Islet precursor cell (in vitro differentiated cells): ENCODE data around the gene IRS1.
A peak's percentile ranks its signal among the peaks of the same experiment; 100 is the strongest.

Experiments used
- DNase-seq: peaks from one replicate; pipeline ENCODE4 v3.0.0-alpha.2; 2018

The IRS1 gene

DNA sequence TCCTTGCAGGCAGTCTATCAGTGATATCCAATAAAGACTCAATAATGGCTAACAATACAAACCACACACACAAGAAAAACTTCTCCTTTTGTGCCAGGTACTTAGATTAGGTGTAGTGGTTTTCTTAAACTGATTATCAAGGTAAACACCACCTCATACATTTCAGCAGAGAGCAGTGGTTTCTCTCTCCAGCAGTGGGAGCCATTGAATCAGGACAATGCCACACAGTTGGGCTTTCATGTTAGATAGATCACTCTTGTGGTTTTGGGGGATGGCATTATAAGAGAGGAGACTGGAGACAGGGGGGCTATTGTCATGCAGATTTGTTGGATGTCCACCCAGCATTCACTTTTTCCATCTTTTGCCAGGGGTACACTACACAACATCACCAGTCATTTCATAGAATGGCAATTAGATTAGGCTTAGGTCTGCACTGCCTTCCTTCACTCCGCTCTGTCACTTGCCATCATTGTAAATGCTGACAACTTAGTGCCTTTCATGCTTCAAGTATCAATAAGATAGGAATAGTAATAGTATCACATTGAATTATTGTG is 13.6 kb upstream of the IRS1 start:
- no peak for DNase-seq

DNA sequence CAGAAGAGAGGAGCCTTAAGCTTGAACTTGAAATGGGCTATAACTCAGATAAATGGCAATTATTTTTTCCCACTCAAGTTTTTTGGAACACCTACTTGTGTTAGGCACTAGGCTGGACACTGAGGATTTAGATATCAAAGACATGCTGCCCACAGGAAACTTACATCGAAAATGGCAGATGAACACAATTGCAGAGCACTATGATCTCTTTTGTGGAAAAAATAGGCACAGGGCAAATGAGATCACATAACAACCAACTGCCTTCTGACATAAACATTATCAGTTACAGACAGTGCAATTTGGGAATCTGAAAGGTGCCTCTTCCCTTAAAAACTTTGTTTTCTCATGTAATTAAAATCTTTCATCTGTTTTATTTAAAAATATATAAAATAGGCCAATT is 3.8 kb upstream of the IRS1 start:
- DNase-seq: no peak

DNA sequence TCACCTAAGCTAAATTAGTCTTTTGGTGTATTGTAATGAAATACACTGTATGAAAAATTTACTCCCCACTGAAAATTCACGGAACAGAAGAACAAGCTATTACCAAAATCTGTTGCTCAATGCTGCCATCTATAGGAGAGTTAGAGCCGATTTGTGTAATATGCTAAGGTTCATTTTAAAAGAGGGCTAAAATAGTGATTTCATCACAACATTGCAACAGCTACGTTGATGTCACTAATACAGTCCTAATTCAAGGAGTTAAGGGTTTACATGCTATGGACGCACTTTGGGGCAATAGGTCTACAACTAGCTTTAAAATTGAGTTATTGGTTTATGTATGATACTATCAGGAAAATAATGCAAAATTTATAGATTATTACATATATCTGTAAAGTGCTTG is 3.0 kb upstream of the IRS1 start:
- DNase-seq: no peak

DNA sequence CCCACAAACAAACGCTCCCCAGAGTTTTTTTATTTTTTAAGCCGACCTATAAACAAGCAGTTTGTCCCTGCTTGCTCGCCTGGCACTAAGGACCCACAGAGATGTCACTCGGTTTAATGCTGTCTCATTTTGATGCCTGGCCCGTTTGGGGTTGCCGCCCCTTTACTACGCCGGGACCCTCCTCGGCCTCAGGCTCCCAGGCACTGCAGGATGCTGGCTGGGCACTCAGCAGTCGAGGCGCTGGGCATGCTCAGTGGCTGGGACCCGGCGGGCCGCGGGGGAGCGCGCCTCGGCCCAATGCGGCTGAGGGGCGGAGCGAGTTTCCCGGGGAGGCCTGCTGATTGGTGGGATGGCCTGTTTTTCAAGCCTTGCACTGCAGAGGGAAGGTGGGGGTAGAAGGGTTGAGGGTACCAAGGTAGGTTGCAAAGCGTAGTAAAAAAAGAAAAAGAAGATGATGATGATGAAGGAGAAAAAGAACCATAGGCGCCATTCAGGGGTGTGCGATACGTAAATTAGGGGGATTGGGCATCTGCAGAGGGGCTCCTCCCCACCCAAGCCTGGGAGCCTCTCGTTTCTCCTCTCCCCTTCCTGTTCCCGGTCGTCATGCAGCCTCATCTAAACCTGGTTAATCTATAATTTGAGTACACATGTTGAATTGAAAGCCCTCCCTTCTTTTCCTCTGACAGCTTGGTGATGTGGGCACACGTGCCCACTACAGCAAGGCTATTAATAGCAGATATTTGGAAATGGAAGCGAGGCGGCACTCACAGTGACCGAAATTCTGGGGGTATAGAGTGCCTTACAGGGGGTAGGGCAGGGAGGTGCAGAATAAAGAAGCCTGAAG is 1.5 kb upstream of the IRS1 start:
- peak; percentile 96 for DNase-seq

DNA sequence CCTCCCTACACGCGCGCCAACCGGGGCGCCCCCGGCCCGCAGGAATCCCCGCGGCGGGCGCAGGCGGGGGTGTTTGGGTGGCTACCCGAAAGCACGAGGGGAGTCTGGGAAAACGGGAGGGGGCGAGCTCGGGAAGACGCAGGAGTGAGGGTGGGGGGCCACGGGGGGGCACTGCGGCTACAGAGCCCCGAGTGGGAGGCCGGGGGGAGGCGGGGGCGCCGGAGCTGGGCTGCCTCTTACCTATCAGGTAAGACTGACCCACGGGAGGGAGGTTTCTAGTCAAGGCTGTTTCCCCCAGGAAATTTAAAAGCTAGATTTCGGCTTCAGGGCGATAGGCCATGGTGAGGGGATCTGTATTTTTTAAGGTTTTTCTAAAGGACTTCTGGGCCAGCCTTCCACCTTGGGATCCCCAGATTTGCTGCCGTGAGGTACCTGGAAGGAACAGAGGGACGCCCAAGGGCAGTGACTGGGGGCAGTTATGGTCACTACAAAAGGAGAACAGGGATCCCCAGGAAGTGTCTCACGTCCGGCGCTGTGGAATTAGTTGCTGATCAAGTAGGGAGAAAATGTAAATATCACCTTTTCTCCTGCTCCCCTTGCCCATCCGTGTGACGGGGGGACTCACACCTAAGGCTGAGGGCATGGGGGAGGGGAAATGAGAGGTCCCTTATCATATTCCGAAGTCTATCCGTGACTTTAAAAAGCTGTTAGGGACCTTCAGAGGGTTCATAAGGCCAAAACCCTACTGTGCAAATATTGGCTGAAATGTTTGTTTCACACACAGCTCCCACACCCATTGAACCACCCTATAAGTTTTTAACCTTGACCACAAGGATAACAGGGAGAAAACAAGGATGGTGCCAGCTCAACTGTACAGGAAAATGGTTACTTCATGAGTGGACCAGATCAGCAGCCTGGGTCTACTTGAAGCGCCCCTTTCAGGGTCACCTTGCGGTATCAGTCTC is 638 bp upstream of the IRS1 start:
- DNase-seq: peak; percentile 56

- peak; percentile 65 for DNase-seq
Observed at GRCh38 chr2:226798422-226799210, 1.0 kb downstream of the IRS1 start.

DNA sequence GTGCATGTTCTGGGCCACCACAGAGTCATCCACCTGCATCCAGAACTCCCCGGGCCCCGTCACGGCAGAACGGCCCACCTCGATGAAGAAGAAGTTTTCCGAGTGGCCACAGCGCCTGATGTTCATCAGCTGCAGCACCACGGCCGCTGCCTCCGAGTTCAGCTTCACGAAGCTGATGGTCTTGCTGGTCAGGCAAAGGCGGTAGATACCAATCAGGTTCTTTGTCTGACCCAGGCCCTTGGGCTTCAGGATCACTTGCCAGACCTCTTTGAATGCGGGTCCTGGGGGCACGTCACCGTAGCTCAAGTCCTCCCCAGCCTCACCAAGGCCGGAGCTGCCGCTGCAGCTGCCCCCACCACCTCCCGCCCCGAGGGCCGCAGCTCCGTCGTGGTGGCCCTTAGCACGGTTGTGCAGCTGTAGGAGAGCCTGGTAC is 1.6 kb downstream of the IRS1 start:
- peak; percentile 69 for DNase-seq

DNA sequence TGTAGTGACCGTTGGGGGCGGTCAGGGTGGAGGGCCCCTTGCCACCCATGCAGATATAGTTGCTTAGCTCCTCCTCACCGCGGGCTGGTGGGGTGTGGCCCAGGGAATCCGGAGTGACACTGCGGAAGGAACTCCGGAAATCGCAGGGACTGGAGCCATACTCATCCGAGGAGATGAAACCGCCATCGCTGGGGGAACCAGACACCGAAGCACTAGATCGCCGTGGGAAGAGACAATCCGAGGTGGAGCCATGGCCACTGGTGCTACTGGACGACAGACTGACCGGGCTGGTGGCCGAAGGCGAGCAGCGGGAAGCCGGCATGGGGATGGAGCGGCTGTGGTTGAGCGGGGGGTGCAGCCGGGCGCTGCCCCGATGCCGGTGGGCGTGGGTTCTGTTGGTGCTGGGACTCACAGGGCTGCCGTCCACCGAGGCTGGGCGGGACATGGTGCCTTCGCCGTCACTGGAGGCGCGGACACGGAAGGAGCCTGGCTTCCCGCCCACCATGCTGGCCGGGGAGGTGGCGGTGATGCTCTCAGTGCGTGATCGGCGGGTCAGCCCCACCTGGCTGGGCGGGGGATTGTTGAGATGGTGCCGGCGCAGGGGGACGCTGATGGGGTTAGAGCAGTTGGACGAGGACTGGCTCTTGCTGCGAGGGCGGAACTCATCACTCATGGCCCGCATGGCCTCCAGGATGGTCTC is 2.2 kb downstream of the IRS1 start:
- DNase-seq: no peak

GRCh38 chr2:226796840-226797288 is 2.8 kb downstream of the IRS1 start:
- no peak for DNase-seq

DNA sequence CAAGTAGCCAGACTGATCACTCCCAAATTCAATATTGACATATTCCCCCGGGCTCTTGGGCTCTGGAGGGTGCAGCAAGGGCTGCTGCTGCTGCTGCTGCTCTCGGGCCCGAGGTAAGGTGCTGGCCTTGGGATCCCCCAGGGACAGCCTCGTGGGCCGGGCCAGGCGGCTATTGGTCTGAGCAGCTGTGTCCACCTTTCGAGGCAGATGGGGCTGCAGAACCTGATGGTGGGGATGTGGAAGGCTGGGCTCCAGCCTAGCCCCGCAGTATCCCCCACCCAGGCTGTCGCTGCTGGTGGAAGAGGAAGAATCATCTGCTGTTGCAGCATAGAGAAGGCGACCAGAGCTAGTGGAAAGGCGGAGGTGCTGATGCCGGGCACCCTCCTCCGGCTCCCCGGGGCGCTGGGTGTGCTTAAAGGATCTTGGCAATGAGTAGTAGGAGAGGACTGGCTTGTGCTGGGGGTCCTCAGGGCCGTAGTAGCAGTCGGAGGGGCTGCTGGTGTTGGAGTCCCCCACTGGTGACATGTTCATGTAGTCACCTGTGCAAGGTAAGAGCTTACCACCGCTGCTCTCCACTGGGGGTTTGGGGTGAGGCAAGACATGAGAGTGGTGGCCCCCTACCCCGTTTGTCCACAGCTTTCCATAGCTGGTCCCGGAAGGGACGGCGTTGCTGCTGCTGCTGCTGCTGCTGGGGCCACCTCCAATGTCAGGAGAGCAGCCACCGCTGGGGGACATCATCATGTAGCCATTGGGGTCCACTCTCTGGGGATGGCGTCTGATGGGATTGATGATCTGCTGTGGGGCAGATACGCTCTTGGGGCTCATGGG is 3.4 kb downstream of the IRS1 start:
- no peak for DNase-seq

DNA sequence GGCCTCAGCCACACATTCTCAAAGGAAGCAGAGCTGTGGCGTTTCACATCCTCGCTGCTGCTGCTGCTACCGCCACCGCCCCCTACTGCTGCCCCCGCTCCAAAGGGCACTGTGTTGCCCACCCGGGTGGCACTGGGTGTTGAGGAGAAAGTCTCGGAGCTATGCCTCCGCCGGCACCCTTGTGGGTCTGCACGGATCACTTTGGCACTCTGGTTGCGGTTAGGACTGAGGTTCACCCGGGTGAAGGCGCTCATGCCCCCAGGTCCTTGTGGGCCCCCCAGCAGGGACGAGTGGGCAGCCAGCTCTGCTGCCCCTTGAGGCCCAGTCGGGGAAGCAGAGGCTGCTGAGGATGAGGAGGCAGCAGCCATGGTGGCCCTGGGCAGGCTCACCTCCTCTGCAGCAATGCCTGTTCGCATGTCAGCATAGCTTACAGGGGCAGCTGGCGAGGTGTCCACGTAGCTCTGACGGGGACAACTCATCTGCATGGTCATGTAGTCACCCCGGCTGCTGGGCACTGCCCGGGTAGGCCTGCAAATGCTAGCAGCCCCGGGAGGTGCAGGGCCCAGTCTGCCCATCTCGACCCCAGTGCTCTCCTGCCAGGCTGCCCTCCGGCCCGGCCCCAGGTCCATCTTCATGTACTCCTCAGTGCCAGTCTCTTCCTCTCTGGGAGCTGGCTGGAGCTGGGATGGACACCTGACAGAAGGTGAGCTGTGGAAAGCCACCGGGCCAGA is 4.2 kb downstream of the IRS1 start:
- no peak for DNase-seq

DNA sequence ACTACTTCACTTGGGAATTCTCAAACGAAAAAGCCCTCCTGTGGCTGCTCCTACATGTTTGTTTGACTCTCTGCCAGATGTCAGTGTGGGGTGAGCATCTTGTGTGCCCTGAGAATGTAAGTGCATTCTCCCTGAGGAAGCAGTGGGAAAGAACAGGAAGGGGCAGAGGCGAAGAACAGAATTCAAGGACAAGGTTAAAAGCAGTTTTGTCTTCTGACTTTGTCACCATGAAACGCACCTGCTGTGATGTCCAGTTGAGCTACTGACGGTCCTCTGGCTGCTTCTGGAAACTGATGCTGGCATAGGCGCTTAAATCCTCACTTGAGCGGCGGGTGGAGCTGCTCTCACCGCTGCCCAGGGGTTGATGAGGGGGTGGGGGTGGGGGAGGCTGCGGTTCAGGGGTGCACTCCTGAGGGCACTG is 4.9 kb downstream of the IRS1 start:
- no peak for DNase-seq

DNA sequence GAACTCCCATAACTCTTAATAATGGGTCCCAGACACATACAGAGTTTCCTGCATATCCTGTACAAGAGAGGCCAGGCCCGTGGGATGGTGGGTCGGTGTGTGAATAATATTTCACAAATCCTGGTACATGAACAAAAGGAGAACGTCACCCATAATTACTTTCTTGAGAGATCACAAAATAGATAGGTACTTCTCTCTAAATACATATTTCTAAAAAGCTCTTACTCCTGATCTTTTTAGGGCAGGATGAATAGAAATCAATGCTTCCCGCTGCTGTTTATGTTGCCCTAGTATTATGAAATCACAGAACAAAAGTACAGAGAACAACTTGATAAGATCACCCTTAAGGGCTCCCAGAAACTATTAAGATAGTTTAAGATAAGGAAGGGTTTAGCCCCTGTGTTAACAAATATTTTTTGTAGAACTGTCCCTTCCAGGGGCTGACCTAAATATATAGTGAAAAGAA is 5.4 kb downstream of the IRS1 start:
- no peak for DNase-seq

DNA sequence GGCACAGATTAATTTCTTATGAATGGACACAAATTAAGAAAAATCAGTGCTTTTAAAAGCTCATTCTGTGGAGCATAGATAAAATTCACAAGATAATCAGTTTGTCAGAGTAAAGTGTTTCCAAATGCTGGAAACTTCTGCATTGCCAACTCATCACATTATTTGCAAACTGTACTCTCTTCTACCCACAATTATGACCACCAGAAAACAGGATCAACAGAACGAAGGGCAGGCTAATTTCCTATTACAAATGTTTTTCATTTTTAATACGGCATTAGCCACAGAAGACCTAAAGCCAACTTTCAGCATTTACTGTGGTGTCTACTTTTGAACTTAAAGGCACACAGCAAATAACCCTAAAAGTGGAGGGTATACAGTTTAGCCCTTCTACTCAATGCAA is 6.0 kb downstream of the IRS1 start:
- no peak for DNase-seq

GRCh38 chr2:226792155-226792881 is 7.3 kb downstream of the IRS1 start:
- no peak for DNase-seq

- DNase-seq: peak; percentile 93
Observed at GRCh38 chr2:226791487-226792081, 8.0 kb downstream of the IRS1 start.

DNA sequence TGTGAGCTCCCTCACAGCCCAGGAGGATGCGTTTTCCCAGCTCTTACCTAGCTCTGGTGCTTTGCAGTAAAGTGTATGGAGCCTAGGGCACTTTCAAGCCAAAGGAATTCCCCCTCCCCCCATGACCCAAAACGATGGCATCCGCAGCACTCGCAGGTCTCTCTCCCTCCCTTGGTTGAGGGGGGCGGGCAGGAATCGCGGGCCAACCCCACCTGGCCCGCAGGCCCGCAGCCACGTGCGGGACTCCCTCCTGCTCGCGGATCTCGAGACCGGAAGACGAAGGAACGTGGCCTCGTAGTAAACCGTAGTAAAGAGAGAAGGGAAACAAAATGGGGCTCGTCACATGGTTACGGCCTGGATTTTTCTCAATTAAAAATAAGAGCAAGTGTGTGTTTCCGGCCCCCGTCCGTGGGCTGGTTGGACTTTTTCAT is 8.5 kb downstream of the IRS1 start:
- DNase-seq: peak; percentile 66

GRCh38 chr2:226790431-226790830 is 9.2 kb downstream of the IRS1 start:
- no peak for DNase-seq

DNA sequence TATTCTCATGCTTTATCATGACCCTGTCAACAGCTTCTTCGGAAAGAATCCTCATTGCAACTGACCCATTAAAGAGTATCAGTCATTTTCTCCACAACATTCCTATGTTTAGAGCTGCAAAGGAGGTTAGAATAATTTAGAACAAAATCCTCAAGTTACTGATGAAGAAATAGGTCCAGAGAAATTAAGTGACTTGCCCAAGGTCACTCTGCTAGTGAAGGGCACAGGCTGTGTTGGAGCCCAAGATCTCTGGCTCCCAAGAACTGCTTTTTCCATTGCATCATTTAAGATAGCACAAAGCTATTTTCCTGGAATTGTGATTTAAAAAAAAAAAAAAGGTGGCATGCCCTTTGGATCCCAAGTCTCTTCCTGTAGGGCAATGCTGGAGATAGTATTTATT is 9.6 kb downstream of the IRS1 start:
- DNase-seq: no peak
